Measurements from ENCODE around the gene SH3BGRL2. TPM values are rescaled to one million over a fixed set of nuclear protein-coding genes. Genes with fewer than 3 reads are reported as not detected.

SH3BGRL2 gene
- total RNA-seq, 1 experiment from 2014 or later: 7.1 TPM

- Mint-ChIP-seq H3K4me1 (ENCODE audit: insufficient read depth, unreplicated experiment) (no peaks in the 10 kb centered on the region), H3K36me3 (ENCODE audit: insufficient read depth, unreplicated experiment) (no peaks in the 10 kb centered on the region), H3K27ac (ENCODE audit: low read depth, unreplicated experiment) (no peak overlapping the region), H3K4me3 (ENCODE audit: unreplicated experiment) (no peak overlapping the region), H3K27me3 (ENCODE audit: insufficient read depth, unreplicated experiment) (no peaks in the 10 kb centered on the region), H3K9me3 (ENCODE audit: unreplicated experiment) (no peaks in the 10 kb centered on the region)
- ChIA-PET CTCF (interaction anchor here (0.6 to 0.7 kb wide), 2 partner anchors 533 to 1583 kb away, joined by 3 read pairs; no protein-coding TSS in a partner anchor), POLR2A (no interaction called here)
- no peak for DNase-seq (ENCODE audit: unreplicated experiment)
- no peak for TF ChIP-seq CTCF (IDR thresholded peaks at IDR 0.05; ENCODE audit: unreplicated experiment)
- intact Hi-C loops (cut with micrococcal nuclease): loop anchor here (2.0 kb wide), 1 partner anchor 142 kb away; no protein-coding TSS in a partner anchor
- BruUV-seq (replicated peaks): no TSS peak
Measured at GRCh38 chr6:79712616-79713135, 81.5 kb downstream of the SH3BGRL2 start.

- ChIA-PET POLR2A (interaction anchor here (0.6 kb wide), 1 partner anchor 178 kb away, joined by 4 read pairs; no protein-coding TSS in a partner anchor), CTCF (interaction anchor here (0.6 to 1.5 kb wide), 22 partner anchors 10 to 1442 kb away, joined by 3 to 7 read pairs (median 3); no protein-coding TSS in a partner anchor)
- BruUV-seq (replicated peaks): no TSS peak
- Mint-ChIP-seq H3K9me3 (ENCODE audit: unreplicated experiment) (no peaks in the 10 kb centered on the region), H3K27ac (ENCODE audit: low read depth, unreplicated experiment) (no peak overlapping the region), H3K4me3 (ENCODE audit: unreplicated experiment) (no peak overlapping the region), H3K36me3 (ENCODE audit: insufficient read depth, unreplicated experiment) (no peaks in the 10 kb centered on the region), H3K4me1 (ENCODE audit: insufficient read depth, unreplicated experiment) (no peaks in the 10 kb centered on the region), H3K27me3 (ENCODE audit: insufficient read depth, unreplicated experiment) (no peaks in the 10 kb centered on the region)
- peak; percentile 64 for DNase-seq (ENCODE audit: unreplicated experiment)
- TF ChIP-seq CTCF (IDR thresholded peaks at IDR 0.05; ENCODE audit: unreplicated experiment): peak; percentile 76
- intact Hi-C loops (cut with micrococcal nuclease): loop anchor here (2.0 kb wide), 1 partner anchor 143 kb away; no protein-coding TSS in a partner anchor
Measured at GRCh38 chr6:79713701-79714322, 82.7 kb downstream of the SH3BGRL2 start.

- no peak for TF ChIP-seq CTCF (IDR thresholded peaks at IDR 0.05; ENCODE audit: unreplicated experiment)
- BruUV-seq (replicated peaks): no TSS peak
- intact Hi-C loops (cut with micrococcal nuclease): no loop called here
- no peaks in the 10 kb centered on the region for H3K9me3 Mint-ChIP-seq (ENCODE audit: unreplicated experiment)
- no peak overlapping the region for H3K27ac Mint-ChIP-seq (ENCODE audit: low read depth, unreplicated experiment)
- CTCF ChIA-PET: interaction anchor here (0.9 to 1.7 kb wide), 3 partner anchors 60 to 147 kb away, joined by 3 to 4 read pairs (median 3); no protein-coding TSS in a partner anchor
- H3K36me3 Mint-ChIP-seq (ENCODE audit: insufficient read depth, unreplicated experiment): no peaks in the 10 kb centered on the region
- H3K27me3 Mint-ChIP-seq (ENCODE audit: insufficient read depth, unreplicated experiment): no peaks in the 10 kb centered on the region
- DNase-seq (ENCODE audit: unreplicated experiment): no peak
- POLR2A ChIA-PET: no interaction called here
- no peaks in the 10 kb centered on the region for H3K4me1 Mint-ChIP-seq (ENCODE audit: insufficient read depth, unreplicated experiment)
- no peak overlapping the region for H3K4me3 Mint-ChIP-seq (ENCODE audit: unreplicated experiment)
Measured at GRCh38 chr6:79717989-79718388, 86.9 kb downstream of the SH3BGRL2 start.

GRCh38 chr6:79718509-79719247, 87.5 kb downstream of the SH3BGRL2 start:
- Mint-ChIP-seq H3K27me3 (ENCODE audit: insufficient read depth, unreplicated experiment) (no peaks in the 10 kb centered on the region), H3K36me3 (ENCODE audit: insufficient read depth, unreplicated experiment) (no peaks in the 10 kb centered on the region), H3K4me1 (ENCODE audit: insufficient read depth, unreplicated experiment) (no peaks in the 10 kb centered on the region), H3K9me3 (ENCODE audit: unreplicated experiment) (no peaks in the 10 kb centered on the region), H3K27ac (ENCODE audit: low read depth, unreplicated experiment) (no peak overlapping the region), H3K4me3 (ENCODE audit: unreplicated experiment) (no peak overlapping the region)
- no TSS peak for BruUV-seq (replicated peaks)
- ChIA-PET CTCF (interaction anchor here (0.6 to 1.7 kb wide), 8 partner anchors 11 to 313 kb away, joined by 3 to 7 read pairs (median 4); no protein-coding TSS in a partner anchor), POLR2A (no interaction called here)
- DNase-seq (ENCODE audit: unreplicated experiment): no peak
- intact Hi-C loops (cut with micrococcal nuclease): no loop called here
- no peak for TF ChIP-seq CTCF (IDR thresholded peaks at IDR 0.05; ENCODE audit: unreplicated experiment)

All from MCF 10A (cell line).